Loucy (cell line): ENCODE results near the gene CLIP1.

ENCODE experiments used
- CTCF ChIP-seq: fragments of 200-600 bp; sonication (generic); conservative IDR thresholded peaks from 2 replicates; pipeline ENCODE4 v1.5.1; 2014; ENCODE audit warnings: mild to moderate bottlenecking, antibody characterized with exemption, low read length
- EZH2phosphoT487 ChIP-seq: fragments of 200-600 bp; IDR thresholded peaks from 2 replicates; pipeline ENCODE4 v1.6.1; 2018; ENCODE audit warnings: antibody characterized with exemption, mild to moderate bottlenecking, moderate library complexity, borderline replicate concordance

- TF ChIP-seq CTCF: no peak
- no peak for TF ChIP-seq EZH2phosphoT487
Measured at GRCh38 chr12:122308811-122309210, 113.7 kb downstream of the CLIP1 start.
